ENCODE measurements around the gene S100A3. TPM values are rescaled to one million over a fixed set of nuclear protein-coding genes. Genes with fewer than 3 reads are reported as not detected.
"Not testable (repeated sequence)": the region's sequence is repeated elsewhere in the genome, so short reads cannot be mapped to it uniquely, and the experiment has no call there.

The S100A3 gene
- polyA plus RNA-seq, 1 of the 3 experiments (the other 2 are of a cell fraction): 11.8 TPM

- H3F3A ChIP-seq (replicated peaks; ENCODE audit: insufficient read depth); H3K9ac ChIP-seq; H3K4me3 ChIP-seq (ENCODE audit: low read depth in 2 of 2, low read length in 1 of 2); H3K9me3 ChIP-seq; H4K20me1 ChIP-seq (ENCODE audit: insufficient read depth); H3K27ac ChIP-seq (ENCODE audit: low read depth in 2 of 2, low read length in 1 of 2); H3K79me2 ChIP-seq (ENCODE audit: insufficient read depth); H3K36me3 ChIP-seq (replicated peaks in 1 of 2; ENCODE audit: control insufficient read depth in 1 of 2, insufficient read depth in 2 of 2, low read length in 1 of 2); H3K9me2 ChIP-seq; H3K4me1 ChIP-seq (ENCODE audit: control insufficient read depth in 1 of 2, insufficient read depth in 2 of 2, low read depth in 1 of 2, low read length in 1 of 2); DNase-seq; H2AFZ ChIP-seq (ENCODE audit: low read depth); H3K27me3 ChIP-seq (ENCODE audit: insufficient read depth); H3K4me2 ChIP-seq: not testable (repeated sequence)
- POLR2A ChIA-PET: interaction anchor here (1.3 kb wide), 1 partner anchor 16 kb away, joined by 6 read pairs; the partner anchor contains the start of gene S100A6
- WGBS (ENCODE audit: low lambda C conversion rate): 92% methylated on average over 5 of the region's 5 CpGs
- CTCF ChIA-PET: interaction anchor here (0.9 to 2.9 kb wide), 9 partner anchors 9 to 56 kb away, joined by 3 to 27 read pairs (median 4); partner anchors contain the start of gene S100A6
Observed at GRCh38 chr1:153520137-153520691, 28.8 kb downstream of the S100A3 start.

- CTCF ChIA-PET: interaction anchor here (0.9 to 1.9 kb wide), 4 partner anchors 25 to 57 kb away, joined by 3 to 4 read pairs (median 4); no protein-coding TSS in a partner anchor
- no peak overlapping the region for H3K4me2 ChIP-seq
- H3F3A ChIP-seq (replicated peaks; ENCODE audit: insufficient read depth): no peaks in the 10 kb centered on the region
- no peaks in the 10 kb centered on the region for H4K20me1 ChIP-seq (ENCODE audit: insufficient read depth)
- peaks cover 0 to 6% of the 10 kb centered on the region in 2 experiments; a peak in 1 of 4 replicates for H3K4me1 ChIP-seq (ENCODE audit: control insufficient read depth in 1 of 2, insufficient read depth in 2 of 2, low read depth in 1 of 2, low read length in 1 of 2)
- no peak overlapping the region for H3K9ac ChIP-seq
- H3K9me3 ChIP-seq: no peaks in the 10 kb centered on the region
- H3K36me3 ChIP-seq (replicated peaks in 1 of 2; ENCODE audit: control insufficient read depth in 1 of 2, insufficient read depth in 2 of 2, low read length in 1 of 2): no peaks in the 10 kb centered on the region
- POLR2A ChIA-PET: no interaction called here
- TF ChIP-seq FOXM1 (IDR thresholded peaks at IDR 0.05; ENCODE audit: low read depth) (no peak), FOXJ3 (CRISPR knock-in tag; IDR thresholded peaks at IDR 0.05) (no peak), USF1 (IDR thresholded peaks at IDR 0.05; ENCODE audit: borderline replicate concordance, low read depth) (no peak), RXRA (IDR thresholded peaks at IDR 0.05; ENCODE audit: borderline replicate concordance, low read depth) (no peak), JUND (IDR thresholded peaks at IDR 0.05) (no peak), MAX (IDR thresholded peaks at IDR 0.05; ENCODE audit: low read depth) (no peak), SMC3 (IDR thresholded peaks at IDR 0.05; ENCODE audit: low read depth, low read length) (no peak), RCOR1 (IDR thresholded peaks at IDR 0.05; ENCODE audit: low read length) (no peak), ZBTB33 (IDR thresholded peaks at IDR 0.05; ENCODE audit: borderline replicate concordance, low read depth) (no peak), FOSL2 (IDR thresholded peaks at IDR 0.05; ENCODE audit: borderline replicate concordance, low read depth) (no peak), RFX5 (IDR thresholded peaks at IDR 0.05; ENCODE audit: low read length) (no peak), CHD2 (IDR thresholded peaks at IDR 0.05; ENCODE audit: low read length, partially characterized antibody) (no peak)
- DNase-seq: no peak
- H3K27me3 ChIP-seq (ENCODE audit: insufficient read depth): no peaks in the 10 kb centered on the region
- WGBS (ENCODE audit: low lambda C conversion rate): 72% methylated on average over 3 of the region's 3 CpGs
- H3K4me3 ChIP-seq (ENCODE audit: low read depth in 2 of 2, low read length in 1 of 2): no peak overlapping the region
- H3K79me2 ChIP-seq (ENCODE audit: insufficient read depth): no peaks in the 10 kb centered on the region
- H3K27ac ChIP-seq (ENCODE audit: low read depth in 2 of 2, low read length in 1 of 2): no peak overlapping the region
- no peaks in the 10 kb centered on the region for H3K9me2 ChIP-seq
- H2AFZ ChIP-seq (ENCODE audit: low read depth): no peak overlapping the region
Observed at GRCh38 chr1:153519242-153519641, 29.8 kb downstream of the S100A3 start.
